Loucy (cell line): ENCODE data around the gene RNF182.

Experiments used
- CTCF ChIP-seq: fragments of 200-600 bp; sonication (generic); conservative IDR thresholded peaks from 2 replicates; pipeline ENCODE4 v1.5.1; 2014; ENCODE audit warnings: mild to moderate bottlenecking, antibody characterized with exemption, low read length
- EZH2phosphoT487 ChIP-seq: fragments of 200-600 bp; IDR thresholded peaks from 2 replicates; pipeline ENCODE4 v1.6.1; 2018; ENCODE audit warnings: antibody characterized with exemption, mild to moderate bottlenecking, moderate library complexity, borderline replicate concordance

GRCh38 chr6:13883966-13884365, 40.8 kb upstream of the RNF182 start:
- TF ChIP-seq CTCF (no peak), EZH2phosphoT487 (no peak)
